HepG2 (cell line): ENCODE measurements around the gene TOB1. TPM values are rescaled to one million over a fixed set of nuclear protein-coding genes. Genes with fewer than 3 reads are reported as not detected.

Experiments
- ASH2L ChIP-seq: fragments of 300-600, 200-600 bp; sonication (generic); IDR thresholded peaks from 2 replicates; pipeline ENCODE4 v1.7.0; 2017; ENCODE audit warnings: low read depth, mild to moderate bottlenecking, moderate library complexity, mixed read lengths, low read length; ENCODE audit not compliant: insufficient read length
- CAMTA2 ChIP-seq: sonication (generic); formaldehyde crosslinking; IDR thresholded peaks from 2 replicates; pipeline ENCODE4 v1.4.0; 2020; ENCODE audit warnings: mild to moderate bottlenecking, missing genetic modification reagents, borderline replicate concordance
- DNMT3B ChIP-seq: conservative IDR thresholded peaks from 2 replicates; pipeline ENCODE4 v1.6.1; 2016; ENCODE audit warnings: missing biosample characterization, control low read depth
- GABPB1 ChIP-seq: IDR thresholded peaks from 2 replicates; pipeline ENCODE4 v1.6.1; 2016; ENCODE audit warnings: mild to moderate bottlenecking, missing genetic modification reagents, moderate library complexity, missing compliant biosample characterization
- HES4 ChIP-seq: sonication (generic); formaldehyde crosslinking; IDR thresholded peaks from 2 replicates; pipeline ENCODE4 v1.9.0; 2021; ENCODE audit warnings: mild to moderate bottlenecking, missing genetic modification reagents, borderline replicate concordance
- ISL2 ChIP-seq: sonication (generic); formaldehyde crosslinking; IDR thresholded peaks from 2 replicates; pipeline ENCODE4 v1.5.0; 2020; ENCODE audit warnings: missing genetic modification reagents
- KDM1A ChIP-seq: IDR thresholded peaks from 2 replicates; pipeline ENCODE4 v1.6.1; 2016; ENCODE audit warnings: missing compliant biosample characterization
- KLF6 ChIP-seq: IDR thresholded peaks from 2 replicates; pipeline ENCODE4 v1.8.0; 2016; ENCODE audit warnings: missing biosample characterization, missing genetic modification reagents
- MEIS2 ChIP-seq: sonication (generic); formaldehyde crosslinking; IDR thresholded peaks from 2 replicates; pipeline ENCODE4 v1.9.0; 2021; ENCODE audit warnings: mild to moderate bottlenecking, missing genetic modification reagents
- NR2F2 ChIP-seq: IDR thresholded peaks from 2 replicates; pipeline ENCODE4 v1.6.1; 2012; ENCODE audit warnings: low read depth, inconsistent platforms, borderline replicate concordance
- RAD21 ChIP-seq: fragments of 450-650 bp; formaldehyde crosslinking; IDR thresholded peaks from 2 replicates; pipeline ENCODE4 v1.5.0; 2020; ENCODE audit warnings: mild to moderate bottlenecking
- RXRA ChIP-seq: sonication (generic); formaldehyde crosslinking; IDR thresholded peaks from 2 replicates; pipeline ENCODE4 v1.5.1; 2020; ENCODE audit warnings: missing genetic modification reagents
- SALL1 ChIP-seq: sonication (generic); formaldehyde crosslinking; IDR thresholded peaks from 2 replicates; pipeline ENCODE4 v1.8.0; 2022; ENCODE audit warnings: mild to moderate bottlenecking, missing genetic modification reagents
- SAP130 ChIP-seq: IDR thresholded peaks from 2 replicates; pipeline ENCODE4 v1.6.1; 2016; ENCODE audit warnings: low read depth
- SOX13 ChIP-seq, 3 experiments: fragments of 450-650 bp in 1 of 3; sonication (generic) in 1 of 3; formaldehyde crosslinking in 1 of 3; IDR thresholded peaks in 2 of 3; conservative IDR thresholded peaks in 1 of 3; 2 replicates each; pipeline versions ENCODE4 v1.5.0 to v1.6.1; 2016 to 2020; ENCODE audit warnings: antibody characterized with exemption in 1 of 3, mild to moderate bottlenecking in 1 of 3, missing compliant biosample characterization in 1 of 3, missing genetic modification reagents in 1 of 3, moderate library complexity in 1 of 3
- TBX3 ChIP-seq: fragments of 450-650 bp; IDR thresholded peaks from 2 replicates; pipeline ENCODE4 v1.6.1; 2017; ENCODE audit warnings: antibody characterized with exemption, mild to moderate bottlenecking, inconsistent platforms, borderline replicate concordance
- TEAD3 ChIP-seq: optimal IDR thresholded peaks from 2 replicates; pipeline ENCODE3; 2016; ENCODE audit warnings: borderline replicate concordance
- ZEB1 ChIP-seq: IDR thresholded peaks from 2 replicates; pipeline ENCODE4 v1.6.1; 2012; ENCODE audit warnings: mild to moderate bottlenecking, low read depth, inconsistent platforms; ENCODE audit not compliant: insufficient replicate concordance
- ZNF12 ChIP-seq: sonication (generic); formaldehyde crosslinking; IDR thresholded peaks from 2 replicates; pipeline ENCODE4 v1.5.0; 2020; ENCODE audit warnings: missing genetic modification reagents
- ZNF124 ChIP-seq: sonication (generic); formaldehyde crosslinking; IDR thresholded peaks from 2 replicates; pipeline ENCODE4 v1.4.0; 2020; ENCODE audit warnings: missing genetic modification reagents
- ZNF761 ChIP-seq: sonication (generic); formaldehyde crosslinking; conservative IDR thresholded peaks from 2 replicates; pipeline ENCODE4 v1.4.0; 2020; ENCODE audit warnings: mild to moderate bottlenecking, missing genetic modification reagents
- ZNF772 ChIP-seq: sonication (generic); formaldehyde crosslinking; IDR thresholded peaks from 2 replicates; pipeline ENCODE4 v1.5.0; 2020; ENCODE audit warnings: mild to moderate bottlenecking, missing genetic modification reagents
- ZNF839 ChIP-seq: sonication (generic); formaldehyde crosslinking; IDR thresholded peaks from 2 replicates; pipeline ENCODE4 v1.4.0; 2020; ENCODE audit warnings: missing genetic modification reagents, mild to moderate bottlenecking, borderline replicate concordance
- ZNF883 ChIP-seq: sonication (generic); formaldehyde crosslinking; IDR thresholded peaks from 2 replicates; pipeline ENCODE4 v1.5.1; 2020; ENCODE audit warnings: mild to moderate bottlenecking, missing genetic modification reagents; ENCODE audit errors: not compliant biosample characterization
- ZSCAN25 ChIP-seq: sonication (generic); formaldehyde crosslinking; IDR thresholded peaks from 2 replicates; pipeline ENCODE4 v1.8.0; 2022; ENCODE audit warnings: mild to moderate bottlenecking, missing genetic modification reagents
- polyA plus RNA-seq, 8 experiments: library from polyadenylated mRNA; depleted of rRNA in 3 of 8; stranded (reverse) in 7 of 8; unstranded in 1 of 8; fragments of >200 nt; fragmentation: Illumina TruSeq in 4 of 8; extraction: Trizol in 4 of 8; gene quantifications; 2 replicates each; pipeline versions ENCODE4 v1.2.1 to v1.2.3, GENCODE V29; 2011 to 2016; ENCODE audit warnings: low read depth in 4 of 8, missing spikeins in 1 of 8, mixed read lengths in 1 of 8; ENCODE audit not compliant: insufficient read depth in 1 of 8
- total RNA-seq, 5 experiments: library from RNA; depleted of rRNA; stranded (reverse); fragments of >200 nt; fragmentation: Illumina TruSeq; extraction: Trizol; gene quantifications; 2 replicates each; pipeline ENCODE4 v1.2.3, GENCODE V29; 2016; ENCODE audit warnings: low read depth in 1 of 5
- TF ChIP-seq, protein P1 (sequence below): sonication (generic); formaldehyde crosslinking; IDR thresholded peaks from 2 replicates; pipeline ENCODE4 v1.5.0; 2020; ENCODE audit warnings: missing genetic modification reagents
- TF ChIP-seq, protein P2 (sequence below): sonication (generic); formaldehyde crosslinking; IDR thresholded peaks from 2 replicates; pipeline ENCODE4 v1.4.0; 2020; ENCODE audit warnings: missing genetic modification reagents
- TF ChIP-seq, protein P3 (sequence below): sonication (generic); formaldehyde crosslinking; IDR thresholded peaks from 2 replicates; pipeline ENCODE4 v1.4.0; 2020; ENCODE audit warnings: missing genetic modification reagents

TOB1 gene
- total and polyA plus RNA-seq, 2 of the 13 experiments (the other 11 are each of a cell fraction or from before 2014, with no cell fraction given), result 21.9 to 57.7 TPM

DNA sequence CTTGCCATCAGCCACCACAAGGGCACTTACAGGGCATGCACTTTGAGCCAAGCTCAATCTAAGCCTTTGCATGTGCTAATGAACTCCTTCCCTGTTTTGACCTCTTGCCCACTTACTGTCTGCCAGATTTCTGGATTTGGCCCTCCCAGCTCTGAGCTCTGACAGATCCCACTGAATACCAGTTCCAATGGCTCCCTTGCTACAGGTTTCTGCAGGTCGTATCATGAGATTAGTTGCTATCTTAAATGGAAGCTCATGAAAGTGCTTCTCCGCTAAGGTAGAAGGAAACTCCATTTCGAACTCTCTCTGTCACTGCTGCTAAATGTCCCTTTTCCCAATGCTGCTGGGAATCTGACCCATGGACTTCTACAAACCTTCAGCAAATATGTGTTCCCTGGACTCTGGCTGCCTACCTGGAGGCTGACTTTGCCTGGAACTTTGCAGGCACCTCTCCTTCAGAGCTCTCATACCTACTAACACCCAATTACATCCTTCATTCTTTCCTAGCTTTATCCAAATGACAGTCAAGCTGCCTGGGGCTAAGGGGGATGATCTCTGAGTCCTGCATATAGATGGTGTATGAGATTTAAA, 23.5 kb upstream of the TOB1 start (continued):
- TF ChIP-seq, protein P1, sequence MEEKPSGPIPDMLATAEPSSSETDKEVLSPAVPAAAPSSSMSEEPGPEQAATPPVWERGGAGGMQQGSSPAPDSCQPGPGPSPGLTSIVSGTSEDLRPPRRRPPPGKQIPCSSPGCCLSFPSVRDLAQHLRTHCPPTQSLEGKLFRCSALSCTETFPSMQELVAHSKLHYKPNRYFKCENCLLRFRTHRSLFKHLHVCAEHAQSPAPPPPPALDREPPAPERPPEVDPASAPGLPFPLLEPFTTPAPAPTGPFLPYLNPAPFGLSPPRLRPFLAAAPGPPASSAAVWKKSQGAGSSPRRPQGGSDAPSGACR (CRISPR knock-in tag), result no peak
- peak; percentile 72 for TF ChIP-seq ASH2L
- peak; percentile 80; the same call in 1 of the 2 replicates for TF ChIP-seq ZNF124
- TF ChIP-seq, protein P2, sequence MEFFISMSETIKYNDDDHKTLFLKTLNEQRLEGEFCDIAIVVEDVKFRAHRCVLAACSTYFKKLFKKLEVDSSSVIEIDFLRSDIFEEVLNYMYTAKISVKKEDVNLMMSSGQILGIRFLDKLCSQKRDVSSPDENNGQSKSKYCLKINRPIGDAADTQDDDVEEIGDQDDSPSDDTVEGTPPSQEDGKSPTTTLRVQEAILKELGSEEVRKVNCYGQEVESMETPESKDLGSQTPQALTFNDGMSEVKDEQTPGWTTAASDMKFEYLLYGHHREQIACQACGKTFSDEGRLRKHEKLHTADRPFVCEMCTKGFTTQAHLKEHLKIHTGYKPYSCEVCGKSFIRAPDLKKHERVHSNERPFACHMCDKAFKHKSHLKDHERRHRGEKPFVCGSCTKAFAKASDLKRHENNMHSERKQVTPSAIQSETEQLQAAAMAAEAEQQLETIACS (CRISPR knock-in tag), result no peak
- peak; percentile 15; the same call in 1 of the 2 replicates for TF ChIP-seq ZNF761 (CRISPR knock-in tag)
- peak; percentile 80; the same call in 1 of the 2 replicates for TF ChIP-seq RXRA (CRISPR knock-in tag)
- peak; percentile 25; the same call in 1 of the 2 replicates for TF ChIP-seq NR2F2
- 0 out of 2 replicates have a peak, but pooled peaks have one; percentile 63 for TF ChIP-seq ZNF772 (CRISPR knock-in tag)
- no peak for TF ChIP-seq TBX3
- no peak for TF ChIP-seq KLF6 (CRISPR knock-in tag)
- TF ChIP-seq HES4 (CRISPR knock-in tag), result no peak
- TF ChIP-seq ZNF12 (CRISPR knock-in tag), result peak; percentile 94
- TF ChIP-seq CAMTA2, result no peak
- TF ChIP-seq KDM1A (CRISPR knock-in tag), result 0 out of 2 replicates have a peak, but pooled peaks have one; percentile 30
- no peak for TF ChIP-seq RAD21 (CRISPR knock-in tag)
- peak; percentile 92 for TF ChIP-seq ZEB1
- TF ChIP-seq MEIS2 (CRISPR knock-in tag), result peak; percentile 36; the same call in 1 of the 2 replicates
- no peak for TF ChIP-seq SOX13 (IDR thresholded peaks at IDR 0.05)
- TF ChIP-seq SOX13 (CRISPR knock-in tag; conservative IDR thresholded peaks at IDR 0.05 in 1 of 2, IDR thresholded peaks at IDR 0.05 in 1 of 2), result peak in 1 of 2 experiments; percentile 23; a peak in 1 of 4 replicates
- TF ChIP-seq, protein P3, sequence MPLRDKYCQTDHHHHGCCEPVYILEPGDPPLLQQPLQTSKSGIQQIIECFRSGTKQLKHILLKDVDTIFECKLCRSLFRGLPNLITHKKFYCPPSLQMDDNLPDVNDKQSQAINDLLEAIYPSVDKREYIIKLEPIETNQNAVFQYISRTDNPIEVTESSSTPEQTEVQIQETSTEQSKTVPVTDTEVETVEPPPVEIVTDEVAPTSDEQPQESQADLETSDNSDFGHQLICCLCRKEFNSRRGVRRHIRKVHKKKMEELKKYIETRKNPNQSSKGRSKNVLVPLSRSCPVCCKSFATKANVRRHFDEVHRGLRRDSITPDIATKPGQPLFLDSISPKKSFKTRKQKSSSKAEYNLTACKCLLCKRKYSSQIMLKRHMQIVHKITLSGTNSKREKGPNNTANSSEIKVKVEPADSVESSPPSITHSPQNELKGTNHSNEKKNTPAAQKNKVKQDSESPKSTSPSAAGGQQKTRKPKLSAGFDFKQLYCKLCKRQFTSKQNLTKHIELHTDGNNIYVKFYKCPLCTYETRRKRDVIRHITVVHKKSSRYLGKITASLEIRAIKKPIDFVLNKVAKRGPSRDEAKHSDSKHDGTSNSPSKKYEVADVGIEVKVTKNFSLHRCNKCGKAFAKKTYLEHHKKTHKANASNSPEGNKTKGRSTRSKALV, result peak; percentile 40; the same call in 1 of the 2 replicates
- TF ChIP-seq ISL2, result peak; percentile 20; the same call in 1 of the 2 replicates
- TF ChIP-seq GABPB1 (CRISPR knock-in tag), result no peak
- peak; percentile 87 for TF ChIP-seq TEAD3
- TF ChIP-seq SAP130 (CRISPR knock-in tag), result peak; percentile 61
- peak; percentile 83 for TF ChIP-seq ZSCAN25 (CRISPR knock-in tag)
- peak; percentile 61 for TF ChIP-seq SALL1 (CRISPR knock-in tag)
- TF ChIP-seq DNMT3B, result peak; percentile 60; the same call in 1 of the 2 replicates
- no peak for TF ChIP-seq ZNF839 (CRISPR knock-in tag)
- TF ChIP-seq ZNF883 (CRISPR knock-in tag), result peak; percentile 35
